ENCODE data around the gene SPHKAP.
"Not testable (repeated sequence)": the region's sequence is repeated elsewhere in the genome, so short reads cannot be mapped to it uniquely, and the experiment has no call there.

SPHKAP gene

GRCh38 chr2:228102949-228103348 is 78.5 kb downstream of the SPHKAP start:
- no peak for DNase-seq

GRCh38 chr2:228094377-228094921 is 87.0 kb downstream of the SPHKAP start:
- DNase-seq: no peak

- no peak for DNase-seq
These were observed 89.4 kb downstream of the SPHKAP start for GRCh38 chr2:228092056-228092455.

DNA sequence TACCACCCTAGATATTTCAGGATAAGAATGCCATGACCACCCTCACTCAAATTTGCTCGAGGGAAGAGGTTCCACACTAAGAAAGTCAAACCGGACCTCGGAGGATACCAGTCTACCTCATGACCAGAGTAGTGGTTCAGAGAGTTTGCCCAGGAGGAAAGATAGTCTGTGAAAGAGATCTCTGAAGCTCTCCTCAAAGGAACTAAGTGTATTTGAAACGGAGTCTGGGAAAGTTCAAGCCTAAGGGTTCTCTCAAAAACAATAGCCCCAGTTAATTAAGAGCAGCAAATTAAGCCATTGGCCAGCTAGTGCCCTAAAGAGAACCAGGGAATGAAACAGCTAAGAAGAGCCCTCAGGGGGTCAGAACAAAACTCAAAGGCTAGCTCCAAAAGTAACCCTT is 94.9 kb downstream of the SPHKAP start:
- DNase-seq: no peak

- DNase-seq: no peak
These were observed 96.8 kb downstream of the SPHKAP start for GRCh38 chr2:228084717-228085116.

DNA sequence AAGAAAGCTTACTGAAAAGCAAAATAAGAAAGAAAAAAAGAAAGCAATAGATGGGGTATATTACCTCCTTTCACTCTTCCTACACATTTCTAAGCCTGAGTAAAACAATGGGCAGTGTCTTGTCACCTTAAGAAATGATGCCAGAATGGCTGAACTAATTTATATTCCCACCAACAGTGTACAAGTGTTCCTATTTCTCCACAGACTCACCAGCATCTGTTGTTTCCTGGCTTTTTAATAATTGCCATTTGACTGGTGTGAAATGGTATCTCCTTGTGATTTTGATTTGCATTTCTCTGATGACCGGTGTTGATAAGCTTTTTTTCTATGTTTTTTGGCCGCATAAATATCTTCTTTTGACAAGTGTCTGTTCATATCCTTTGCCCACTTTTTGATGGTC is 98.4 kb downstream of the SPHKAP start:
- DNase-seq: no peak

DNA sequence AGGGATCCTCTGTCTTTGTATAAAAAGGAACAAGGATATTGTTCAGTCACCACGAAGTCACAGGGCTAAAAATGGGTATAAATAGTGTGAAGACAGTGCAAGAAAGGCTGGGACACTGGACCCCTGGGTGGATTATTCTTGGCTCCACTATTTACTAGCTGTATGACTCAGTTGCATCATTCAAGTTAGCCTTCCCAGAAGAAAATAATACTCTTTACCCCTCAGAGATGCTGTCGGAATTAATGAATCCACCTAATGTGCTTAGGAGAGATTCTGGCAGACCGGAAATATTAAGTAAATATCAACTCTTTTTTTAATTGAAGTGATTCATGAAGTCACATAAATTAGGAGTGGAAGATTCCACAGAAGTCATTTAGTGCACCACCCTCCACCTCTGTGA is 98.9 kb downstream of the SPHKAP start:
- no peak for DNase-seq

DNA sequence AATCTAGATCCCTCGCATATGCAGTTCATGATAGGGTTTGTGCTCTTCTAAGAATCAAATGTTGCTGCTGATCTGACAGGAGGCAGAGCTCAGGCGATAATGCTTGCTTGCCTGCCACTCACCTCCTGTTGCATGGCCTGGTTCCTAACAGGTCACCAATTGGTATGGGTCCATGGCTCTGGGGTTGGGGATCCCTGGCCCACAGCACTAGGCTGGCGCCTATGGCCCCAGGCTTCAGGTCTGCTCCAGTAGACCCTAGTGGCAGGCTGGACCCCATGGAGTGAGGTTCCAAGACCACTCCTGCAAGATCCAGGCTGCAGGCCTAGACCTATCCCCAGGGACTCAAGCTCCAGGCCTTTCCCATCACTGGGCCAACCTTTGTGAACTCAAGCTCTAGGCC is 102.3 kb downstream of the SPHKAP start:
- DNase-seq: no peak

DNA sequence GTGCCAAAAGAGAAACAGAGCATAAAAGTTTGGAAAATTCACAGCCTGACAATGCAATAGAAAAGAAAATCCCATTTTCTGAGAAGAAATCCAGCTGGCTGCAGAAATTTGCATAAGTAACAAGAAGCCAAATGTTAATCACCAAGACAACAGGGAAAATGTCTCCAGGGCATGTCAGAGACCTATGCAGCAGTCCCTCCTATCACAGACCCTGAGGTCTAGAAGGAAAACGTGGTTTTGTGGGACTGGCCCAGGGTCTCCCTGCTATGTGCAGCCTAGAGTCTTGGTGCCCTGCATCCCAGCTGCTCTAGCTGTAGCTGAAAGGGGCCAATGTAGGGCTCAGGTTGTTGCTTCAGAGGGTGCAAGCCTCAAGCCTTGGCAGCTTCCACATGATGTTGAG is 104.8 kb downstream of the SPHKAP start:
- DNase-seq: not testable (repeated sequence)

- no peak for DNase-seq
These were observed 108.8 kb downstream of the SPHKAP start for GRCh38 chr2:228072669-228073068.

DNA sequence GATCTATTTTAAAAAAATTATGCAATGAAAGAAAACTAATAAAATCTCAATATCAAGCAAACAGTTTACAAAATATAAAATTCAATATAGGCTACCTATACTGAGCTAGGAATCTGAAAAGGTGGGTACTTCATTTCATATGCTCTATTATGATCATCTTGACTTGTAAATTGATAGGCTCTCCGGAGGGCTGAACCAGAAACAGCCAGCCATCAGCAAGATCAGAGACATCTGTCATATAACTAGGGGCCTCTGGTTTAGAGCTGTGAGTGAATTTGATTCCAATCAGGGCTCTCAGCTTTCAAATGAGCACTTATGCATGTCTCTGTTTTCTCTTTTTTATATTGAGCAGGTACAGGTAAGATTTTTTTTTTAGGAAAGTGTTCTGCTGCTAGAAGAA is 114.2 kb downstream of the SPHKAP start:
- no peak for DNase-seq

GRCh38 chr2:228066126-228066798 is 115.2 kb downstream of the SPHKAP start:
- DNase-seq: no peak

- no peak for DNase-seq
These were observed 115.8 kb downstream of the SPHKAP start for GRCh38 chr2:228065686-228066085.

DNA sequence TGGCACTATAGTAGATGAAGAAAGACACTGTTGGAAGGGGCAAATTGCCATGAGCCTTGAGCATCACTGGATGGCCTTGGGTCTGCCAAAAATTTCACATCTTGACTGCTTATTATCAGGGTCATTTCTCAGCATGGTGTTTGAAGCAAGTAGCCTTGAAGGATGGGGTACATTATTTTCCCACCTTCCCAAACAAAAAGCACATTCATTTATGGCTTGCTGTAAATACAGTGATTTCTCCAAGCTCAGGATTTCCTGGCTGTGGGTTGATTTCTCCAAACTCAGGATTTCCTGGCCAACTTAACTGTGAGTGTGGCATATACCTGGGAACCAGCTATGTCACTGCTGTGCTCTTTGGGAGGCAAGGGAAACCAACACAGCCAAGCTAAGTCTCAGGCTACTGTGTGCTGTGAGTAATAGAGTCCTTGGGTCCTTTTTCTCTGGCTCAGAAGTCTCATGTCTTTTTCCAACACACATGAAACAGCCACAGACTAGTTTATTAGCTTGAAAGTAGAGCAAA is 116.6 kb downstream of the SPHKAP start:
- no peak for DNase-seq

GRCh38 chr2:228064024-228064423 is 117.5 kb downstream of the SPHKAP start:
- no peak for DNase-seq

GRCh38 chr2:228063558-228063957 is 117.9 kb downstream of the SPHKAP start:
- DNase-seq: no peak

- no peak for DNase-seq
These were observed 121.8 kb downstream of the SPHKAP start for GRCh38 chr2:228059735-228060134.

DNA sequence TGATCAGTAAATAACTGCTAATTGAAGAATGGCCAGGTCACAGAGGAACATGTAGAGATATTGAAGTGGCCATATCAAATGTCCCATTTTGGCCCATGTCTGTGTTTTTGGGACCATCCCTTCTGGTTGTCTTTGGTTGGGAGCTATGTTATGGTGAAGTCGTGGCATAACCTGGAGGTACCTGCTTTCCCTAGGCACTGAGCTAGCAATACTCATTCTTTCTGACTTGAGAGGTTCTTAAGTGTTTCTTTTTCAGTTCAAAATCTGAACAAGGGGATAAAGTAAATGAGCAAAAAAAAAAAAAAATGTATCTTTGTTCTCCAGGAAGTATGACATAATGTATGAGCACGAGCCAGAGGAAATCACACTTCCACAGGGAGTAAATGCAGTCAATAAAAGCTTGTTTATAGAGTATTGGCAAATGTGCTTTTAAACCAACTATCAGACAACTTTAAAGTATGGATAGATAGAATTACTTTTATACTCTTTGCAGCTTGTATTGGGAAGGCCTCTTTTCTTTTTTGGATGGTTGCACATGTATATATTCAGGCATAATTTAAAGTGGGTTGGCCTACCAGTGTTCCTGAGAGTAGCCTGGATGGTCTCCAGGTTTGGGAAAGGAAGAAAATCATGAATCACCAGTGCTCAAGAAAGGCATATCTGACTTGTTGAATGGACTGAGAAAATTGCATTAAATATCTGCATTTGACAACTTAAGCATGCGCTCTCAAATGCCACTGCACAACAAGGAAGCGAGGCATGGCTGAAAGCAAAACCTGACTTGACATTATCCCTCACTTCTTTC is 125.0 kb downstream of the SPHKAP start:
- DNase-seq: no peak

- no peak for DNase-seq
These were observed 132.5 kb downstream of the SPHKAP start for GRCh38 chr2:228048838-228049490.

DNA sequence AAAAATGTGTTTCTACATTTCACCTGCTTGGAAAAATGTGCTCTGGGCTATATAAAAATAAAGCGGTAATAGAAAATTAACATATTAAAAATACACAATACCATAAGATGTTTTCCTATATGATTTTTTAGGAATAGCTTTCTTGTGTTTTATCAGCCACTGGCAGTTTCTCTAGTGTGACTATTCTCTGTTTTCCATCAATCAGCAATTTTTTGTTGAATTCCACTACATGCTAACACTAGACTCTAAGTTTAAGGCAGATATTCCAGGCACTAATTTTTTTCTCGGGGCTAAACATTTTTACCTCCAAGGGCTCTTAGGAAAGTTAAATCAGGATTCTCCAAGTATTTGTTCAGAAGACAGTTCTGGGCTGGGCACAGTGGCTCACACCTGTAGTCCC is 140.5 kb downstream of the SPHKAP start:
- DNase-seq: no peak

GRCh38 chr2:228039752-228040534 is 141.5 kb downstream of the SPHKAP start:
- DNase-seq: no peak

- DNase-seq: no peak
These were observed 142.5 kb downstream of the SPHKAP start for GRCh38 chr2:228038967-228039366.

- no peak for DNase-seq
These were observed 143.6 kb downstream of the SPHKAP start for GRCh38 chr2:228037915-228038314.
